ENCODE measurements around the gene MUC16. TPM values are rescaled to one million over a fixed set of nuclear protein-coding genes. Genes with fewer than 3 reads are reported as not detected.

Gene MUC16
- total and polyA plus RNA-seq, 2 donors (not counting 1 experiment from before 2014, with no cell fraction given) = 0.91 to 1.1 TPM

DNA sequence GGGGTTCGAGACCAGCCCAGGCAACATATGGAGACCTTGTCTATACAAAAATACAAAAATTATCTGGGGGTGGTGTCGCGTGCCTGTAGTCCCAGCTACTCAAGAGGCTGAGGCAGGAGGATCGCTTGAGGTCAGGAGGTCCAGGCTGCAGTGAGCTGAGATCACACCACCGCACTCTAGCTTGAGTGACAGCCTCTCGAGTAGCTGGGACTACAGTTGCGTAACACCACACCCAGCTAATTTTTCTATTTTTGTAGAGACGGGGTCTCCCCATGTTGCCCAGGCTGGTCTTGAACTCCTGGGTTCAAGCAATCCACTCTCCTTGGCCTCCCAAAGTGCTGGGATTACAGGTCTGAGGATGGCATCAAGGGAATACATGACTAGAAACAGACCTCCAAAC is 30.8 kb upstream of the MUC16 start:
- H3K9me3 ChIP-seq (ENCODE audit: control extremely low read depth in 1 of 3, control insufficient read depth in 2 of 3, insufficient read depth in 1 of 3, low read length in 2 of 3) = peaks cover 0 to 8% (median 0%) of the 10 kb centered on the region in 3 donors
- intact Hi-C loops (cut with micrococcal nuclease) = no loop called here
- H3K27ac ChIP-seq (ENCODE audit: low read length in 2 of 2) = no peak overlapping the region
- POLR2A ChIA-PET = no interaction called here
- Mint-ChIP-seq H3K4me3 (no peak overlapping the region), H3K4me1 (no peaks in the 10 kb centered on the region), H3K27me3 (peaks cover 7% of the 10 kb centered on the region), H3K27ac (no peak overlapping the region), H3K9me3 (ENCODE audit: insufficient read depth) (no peaks in the 10 kb centered on the region)
- H3K79me2 ChIP-seq (ENCODE audit: control insufficient read depth, insufficient read depth, low read length) = no peaks in the 10 kb centered on the region
- no peak for TF ChIP-seq EZH2 (IDR thresholded peaks at IDR 0.05; ENCODE audit: borderline replicate concordance, insufficient read depth, low read depth, low read length, poor library complexity, severe bottlenecking)
- TF ChIP-seq, protein P1, sequence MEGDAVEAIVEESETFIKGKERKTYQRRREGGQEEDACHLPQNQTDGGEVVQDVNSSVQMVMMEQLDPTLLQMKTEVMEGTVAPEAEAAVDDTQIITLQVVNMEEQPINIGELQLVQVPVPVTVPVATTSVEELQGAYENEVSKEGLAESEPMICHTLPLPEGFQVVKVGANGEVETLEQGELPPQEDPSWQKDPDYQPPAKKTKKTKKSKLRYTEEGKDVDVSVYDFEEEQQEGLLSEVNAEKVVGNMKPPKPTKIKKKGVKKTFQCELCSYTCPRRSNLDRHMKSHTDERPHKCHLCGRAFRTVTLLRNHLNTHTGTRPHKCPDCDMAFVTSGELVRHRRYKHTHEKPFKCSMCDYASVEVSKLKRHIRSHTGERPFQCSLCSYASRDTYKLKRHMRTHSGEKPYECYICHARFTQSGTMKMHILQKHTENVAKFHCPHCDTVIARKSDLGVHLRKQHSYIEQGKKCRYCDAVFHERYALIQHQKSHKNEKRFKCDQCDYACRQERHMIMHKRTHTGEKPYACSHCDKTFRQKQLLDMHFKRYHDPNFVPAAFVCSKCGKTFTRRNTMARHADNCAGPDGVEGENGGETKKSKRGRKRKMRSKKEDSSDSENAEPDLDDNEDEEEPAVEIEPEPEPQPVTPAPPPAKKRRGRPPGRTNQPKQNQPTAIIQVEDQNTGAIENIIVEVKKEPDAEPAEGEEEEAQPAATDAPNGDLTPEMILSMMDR (IDR thresholded peaks at IDR 0.05) = no peak
- H4K20me1 ChIP-seq (ENCODE audit: control insufficient read depth, insufficient read depth, low read length, poor library complexity, severe bottlenecking) = no peaks in the 10 kb centered on the region
- H2AFZ ChIP-seq (ENCODE audit: insufficient read depth, low read depth, low read length, poor library complexity, severe bottlenecking) = no peak overlapping the region
- CTCF ChIA-PET = no interaction called here
- no peak overlapping the region for H3K4me2 ChIP-seq (replicated peaks; ENCODE audit: low read depth, low read length, poor library complexity, severe bottlenecking)
- H3K36me3 ChIP-seq (replicated peaks in 1 of 2; ENCODE audit: control extremely low read depth in 1 of 2, control insufficient read depth in 1 of 2, extremely low read depth in 1 of 2, insufficient read depth in 2 of 2, low read length in 1 of 2) = no peaks in the 10 kb centered on the region
- ATAC-seq (ENCODE audit: low read depth) (no peak), DNase-seq (no peak)
- no peak overlapping the region for H3K9ac ChIP-seq (ENCODE audit: low read length)
- 92% methylated on average over 5 of the region's 8 CpGs for WGBS (ENCODE audit: insufficient coverage)
- no peaks in the 10 kb centered on the region for H3K4me1 ChIP-seq (ENCODE audit: control insufficient read depth in 2 of 2, insufficient read depth in 2 of 2, low read length in 2 of 2)
- no peak overlapping the region for H3K4me3 ChIP-seq (ENCODE audit: control extremely low read depth in 1 of 5, extremely low read depth in 1 of 5, insufficient read depth in 1 of 5, low read depth in 2 of 5, low read length in 4 of 5)
- no peaks in the 10 kb centered on the region for H3K27me3 ChIP-seq (replicated peaks in 1 of 4; ENCODE audit: control extremely low read depth in 1 of 4, control insufficient read depth in 3 of 4, insufficient read depth in 4 of 4, low read length in 3 of 4)

DNA sequence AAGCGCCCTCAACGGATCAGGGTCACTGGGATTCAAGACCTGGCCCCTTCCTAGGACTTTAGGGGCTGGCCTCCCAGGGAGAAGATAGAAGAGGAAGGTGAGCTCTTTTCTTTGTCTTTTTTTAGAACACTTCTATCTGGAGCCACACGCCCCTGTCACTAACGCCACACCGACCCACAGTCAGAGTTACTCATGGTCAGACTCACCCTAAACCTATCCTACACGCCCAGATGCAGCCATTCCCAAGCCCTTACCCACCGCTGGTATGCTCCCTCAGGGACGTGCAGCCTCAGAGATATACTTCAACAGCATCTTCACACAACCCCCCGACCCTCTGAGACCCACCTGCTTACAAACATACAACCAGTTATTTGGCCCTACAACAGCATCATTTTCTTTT is 29.9 kb upstream of the MUC16 start:
- Histone ChIP-seq H3K4me3 (ENCODE audit: control extremely low read depth in 1 of 5, extremely low read depth in 1 of 5, insufficient read depth in 1 of 5, low read depth in 2 of 5, low read length in 4 of 5) (no peak overlapping the region), H3K4me2 (replicated peaks; ENCODE audit: low read depth, low read length, poor library complexity, severe bottlenecking) (no peak overlapping the region), H3K27me3 (replicated peaks in 1 of 4; ENCODE audit: control extremely low read depth in 1 of 4, control insufficient read depth in 3 of 4, insufficient read depth in 4 of 4, low read length in 3 of 4) (no peaks in the 10 kb centered on the region), H3K36me3 (replicated peaks in 1 of 2; ENCODE audit: control extremely low read depth in 1 of 2, control insufficient read depth in 1 of 2, extremely low read depth in 1 of 2, insufficient read depth in 2 of 2, low read length in 1 of 2) (no peaks in the 10 kb centered on the region), H3K9me3 (ENCODE audit: control extremely low read depth in 1 of 3, control insufficient read depth in 2 of 3, insufficient read depth in 1 of 3, low read length in 2 of 3) (peaks cover 0 to 7% (median 0%) of the 10 kb centered on the region in 3 donors), H3K27ac (ENCODE audit: low read length in 2 of 2) (no peak overlapping the region), H2AFZ (ENCODE audit: insufficient read depth, low read depth, low read length, poor library complexity, severe bottlenecking) (no peak overlapping the region), H3K4me1 (ENCODE audit: control insufficient read depth in 2 of 2, insufficient read depth in 2 of 2, low read length in 2 of 2) (no peaks in the 10 kb centered on the region), H4K20me1 (ENCODE audit: control insufficient read depth, insufficient read depth, low read length, poor library complexity, severe bottlenecking) (no peaks in the 10 kb centered on the region), H3K9ac (ENCODE audit: low read length) (no peak overlapping the region), H3K79me2 (ENCODE audit: control insufficient read depth, insufficient read depth, low read length) (no peaks in the 10 kb centered on the region)
- ChIA-PET CTCF (interaction anchor here (0.6 kb wide), 1 partner anchor 43 kb away, joined by 3 read pairs; no protein-coding TSS in a partner anchor), POLR2A (no interaction called here)
- H3K27ac Mint-ChIP-seq = no peak overlapping the region
- no peak overlapping the region for H3K4me3 Mint-ChIP-seq
- DNase-seq (no peak), ATAC-seq (ENCODE audit: low read depth) (no peak)
- H3K4me1 Mint-ChIP-seq = no peaks in the 10 kb centered on the region
- H3K27me3 Mint-ChIP-seq = peaks cover 6% of the 10 kb centered on the region
- 80% methylated on average over 8 of the region's 9 CpGs for WGBS (ENCODE audit: insufficient coverage)
- intact Hi-C loops (cut with micrococcal nuclease) = no loop called here
- no peaks in the 10 kb centered on the region for H3K9me3 Mint-ChIP-seq (ENCODE audit: insufficient read depth)
- TF ChIP-seq EZH2 (IDR thresholded peaks at IDR 0.05; ENCODE audit: borderline replicate concordance, insufficient read depth, low read depth, low read length, poor library complexity, severe bottlenecking) = no peak
- TF ChIP-seq, protein P1 (IDR thresholded peaks at IDR 0.05) = no peak

All from B cell (primary cell).